OCI-LY1 (cell line): ENCODE results near the gene CTNNA1.

Experiments
- H2AFZ ChIP-seq: fragments of 200-600 bp; sonication (generic), shearing (Covaris generic); 2 replicates; pipeline ENCODE4 v1.6.0; 2014; ENCODE audit warnings: antibody characterized with exemption, mild to moderate bottlenecking, low read length
- H3F3A ChIP-seq: fragments of 200-600 bp; sonication (generic), shearing (Covaris generic); 2 replicates; pipeline ENCODE4 v1.6.0; 2014; ENCODE audit warnings: mild to moderate bottlenecking, antibody characterized with exemption, low read length, moderate library complexity; ENCODE audit not compliant: insufficient read depth
- H3K27ac ChIP-seq: fragments of 200-600 bp; sonication (generic); 2 replicates; pipeline ENCODE4 v1.5.1; 2014; ENCODE audit warnings: low read length, mixed run types, mild to moderate bottlenecking, low read depth; ENCODE audit not compliant: poor library complexity, severe bottlenecking
- H3K27me3 ChIP-seq: fragments of 200-600 bp; sonication (generic); 2 replicates; pipeline ENCODE4 v1.6.0; 2014; ENCODE audit warnings: antibody characterized with exemption, mild to moderate bottlenecking, low read length, moderate library complexity; ENCODE audit not compliant: insufficient read depth
- H3K36me3 ChIP-seq: fragments of 200-600 bp; sonication (generic); 2 replicates; pipeline ENCODE4 v1.6.1; 2014; ENCODE audit warnings: mild to moderate bottlenecking, antibody characterized with exemption, low read length, moderate library complexity, mixed read lengths; ENCODE audit not compliant: insufficient read depth
- H3K4me1 ChIP-seq: fragments of 200-600 bp; sonication (generic); 2 replicates; pipeline ENCODE4 v1.5.1; 2014; ENCODE audit warnings: mild to moderate bottlenecking, low read length, moderate library complexity; ENCODE audit not compliant: insufficient read depth, severe bottlenecking
- H3K4me2 ChIP-seq: fragments of 200-600 bp; sonication (generic), shearing (Covaris generic); 2 replicates; pipeline ENCODE4 v1.6.1; 2014; ENCODE audit warnings: low read length
- H3K4me3 ChIP-seq: fragments of 200-600 bp; sonication (generic); 2 replicates; pipeline ENCODE4 v1.5.1; 2014; ENCODE audit warnings: low read length, low read depth, mild to moderate bottlenecking, mixed read lengths; ENCODE audit not compliant: poor library complexity, severe bottlenecking
- H3K79me2 ChIP-seq: fragments of 200-600 bp; shearing (Covaris generic); 2 replicates; pipeline ENCODE4 v1.6.1; 2016; ENCODE audit warnings: mixed run types, low read length, mixed read lengths; ENCODE audit not compliant: insufficient read depth
- H3K9ac ChIP-seq: fragments of 200-600 bp; sonication (generic), shearing (Covaris generic); 2 replicates; pipeline ENCODE4 v1.6.1; 2014; ENCODE audit warnings: mild to moderate bottlenecking, low read length, mixed read lengths
- H3K9me2 ChIP-seq: fragments of 200-600 bp; sonication (generic), shearing (Covaris generic); 2 replicates; pipeline ENCODE4 v1.6.1; 2014; ENCODE audit warnings: low read depth, mild to moderate bottlenecking, low read length, mixed read lengths
- H3K9me3 ChIP-seq: fragments of 200-600 bp; shearing (Covaris generic); 2 replicates; pipeline ENCODE4 v1.6.1; 2014; ENCODE audit warnings: low read length, mixed read lengths
- H4K20me1 ChIP-seq: fragments of 200-600 bp; sonication (generic), shearing (Covaris generic); 2 replicates; pipeline ENCODE4 v1.6.0; 2016; ENCODE audit warnings: mild to moderate bottlenecking, low read length; ENCODE audit not compliant: insufficient read depth
- CTCF ChIP-seq: fragments of 200-600 bp; sonication (generic), shearing (Covaris generic); IDR thresholded peaks from 2 replicates; pipeline ENCODE4 v1.5.1; 2017; ENCODE audit warnings: mild to moderate bottlenecking, antibody characterized with exemption, low read length, moderate library complexity, mixed read lengths
- EZH2 ChIP-seq: fragments of 200-600 bp; sonication (generic), shearing (Covaris generic); IDR thresholded peaks from 2 replicates; pipeline ENCODE4 v1.8.0; 2017; ENCODE audit warnings: borderline replicate concordance, mixed run types, mild to moderate bottlenecking, antibody characterized with exemption, low read length, moderate library complexity, mixed read lengths

CTNNA1 gene

GRCh38 chr5:138909734-138910133 lies 156.5 kb downstream of the CTNNA1 start:
- H3K36me3 ChIP-seq: no peaks in the 10 kb centered on the region
- no peaks in the 10 kb centered on the region for H3K9me3 ChIP-seq
- H3K9ac ChIP-seq: no peak overlapping the region
- H3K4me3 ChIP-seq: no peak overlapping the region
- no peak for TF ChIP-seq EZH2
- H4K20me1 ChIP-seq: no peaks in the 10 kb centered on the region
- H3K4me1 ChIP-seq: no peaks in the 10 kb centered on the region
- H3K79me2 ChIP-seq: no peaks in the 10 kb centered on the region
- no peaks in the 10 kb centered on the region for H3F3A ChIP-seq
- no peak overlapping the region for H3K27ac ChIP-seq
- H3K9me2 ChIP-seq: no peaks in the 10 kb centered on the region
- no peak overlapping the region for H2AFZ ChIP-seq
- no peaks in the 10 kb centered on the region for H3K27me3 ChIP-seq
- no peak overlapping the region for H3K4me2 ChIP-seq

- Histone ChIP-seq H3K4me3 (no peak overlapping the region), H4K20me1 (no peaks in the 10 kb centered on the region), H3K9ac (no peak overlapping the region), H3K79me2 (no peaks in the 10 kb centered on the region), H3F3A (no peaks in the 10 kb centered on the region), H3K4me1 (no peaks in the 10 kb centered on the region), H3K4me2 (no peak overlapping the region), H3K9me3 (no peaks in the 10 kb centered on the region), H3K27ac (no peak overlapping the region), H2AFZ (no peak overlapping the region), H3K36me3 (no peaks in the 10 kb centered on the region), H3K9me2 (no peaks in the 10 kb centered on the region), H3K27me3 (no peaks in the 10 kb centered on the region)
- TF ChIP-seq EZH2 (no peak), CTCF (no peak)
Measured at GRCh38 chr5:138910546-138911185, 157.4 kb downstream of the CTNNA1 start.

- Histone ChIP-seq H4K20me1 (no peaks in the 10 kb centered on the region), H3K79me2 (no peaks in the 10 kb centered on the region), H3K9ac (no peak overlapping the region), H3K9me3 (no peaks in the 10 kb centered on the region), H3K9me2 (no peaks in the 10 kb centered on the region), H3K4me2 (no peak overlapping the region), H3K27ac (no peak overlapping the region), H3K27me3 (no peaks in the 10 kb centered on the region), H2AFZ (no peak overlapping the region), H3F3A (no peaks in the 10 kb centered on the region), H3K36me3 (no peaks in the 10 kb centered on the region), H3K4me3 (no peak overlapping the region), H3K4me1 (no peaks in the 10 kb centered on the region)
- no peak for TF ChIP-seq CTCF
Measured at GRCh38 chr5:138911441-138911840, 158.2 kb downstream of the CTNNA1 start.

- no peaks in the 10 kb centered on the region for H4K20me1 ChIP-seq
- H3K27ac ChIP-seq: no peak overlapping the region
- no peak overlapping the region for H3K4me3 ChIP-seq
- no peaks in the 10 kb centered on the region for H3K4me1 ChIP-seq
- H3K36me3 ChIP-seq: no peaks in the 10 kb centered on the region
- H3K4me2 ChIP-seq: no peak overlapping the region
- H3K79me2 ChIP-seq: no peaks in the 10 kb centered on the region
- H3K27me3 ChIP-seq: no peaks in the 10 kb centered on the region
- no peak for TF ChIP-seq EZH2
- no peak for TF ChIP-seq CTCF
- no peaks in the 10 kb centered on the region for H3K9me2 ChIP-seq
- H3F3A ChIP-seq: no peaks in the 10 kb centered on the region
- no peak overlapping the region for H2AFZ ChIP-seq
- no peaks in the 10 kb centered on the region for H3K9me3 ChIP-seq
- H3K9ac ChIP-seq: no peak overlapping the region
Measured at GRCh38 chr5:138912093-138912492, 158.9 kb downstream of the CTNNA1 start.
